Stimulated activated CD4-positive, alpha-beta T cell treated with anti-CD3 and anti-CD28 coated beads, Interleukin-12 subunit alpha, Interleukin-12 subunit beta, amount 100 ng/mL, for 24 hours (primary cell): ENCODE measurements around the gene NUP214.
A peak's percentile ranks its signal among the peaks of the same experiment; 100 is the strongest.

Experiments used
- DNase-seq, 2 experiments: peaks; one replicate each; pipeline ENCODE4 v3.0.0-alpha.2; 2020; ENCODE audit warnings: low read depth in 2 of 2

Gene NUP214

DNA sequence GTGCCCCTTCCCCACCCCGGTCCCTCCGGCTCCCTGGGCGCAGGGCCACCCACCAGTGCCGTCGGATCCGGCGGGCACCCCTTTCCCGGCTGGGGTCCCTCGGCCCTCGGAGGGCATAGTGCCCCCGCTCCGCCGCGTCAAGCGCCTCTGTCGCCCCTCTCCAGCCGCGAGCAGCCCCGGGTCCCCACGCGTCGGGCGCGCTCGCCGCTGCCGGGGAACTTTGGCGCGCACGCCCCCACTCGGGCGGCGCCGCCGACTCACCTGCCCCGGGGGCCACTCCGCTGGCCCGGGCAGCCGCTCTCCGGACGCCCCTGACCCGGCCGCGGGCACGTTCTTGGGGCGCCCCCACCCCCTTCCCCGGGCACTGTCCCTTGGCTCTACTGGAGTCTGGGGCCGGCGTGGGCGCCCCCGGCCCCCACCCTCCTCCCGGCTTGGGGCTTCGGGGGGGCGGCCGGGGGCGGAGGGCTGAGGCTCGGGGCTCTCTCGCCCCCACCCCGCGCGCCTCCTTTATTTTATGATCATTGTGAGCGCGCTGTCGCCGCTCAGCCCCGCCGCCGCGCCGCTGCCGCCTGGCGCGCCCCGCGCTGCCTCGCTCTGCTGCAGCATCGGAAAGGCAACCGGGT is 152.0 kb downstream of the NUP214 start:
- no peak for DNase-seq

DNA sequence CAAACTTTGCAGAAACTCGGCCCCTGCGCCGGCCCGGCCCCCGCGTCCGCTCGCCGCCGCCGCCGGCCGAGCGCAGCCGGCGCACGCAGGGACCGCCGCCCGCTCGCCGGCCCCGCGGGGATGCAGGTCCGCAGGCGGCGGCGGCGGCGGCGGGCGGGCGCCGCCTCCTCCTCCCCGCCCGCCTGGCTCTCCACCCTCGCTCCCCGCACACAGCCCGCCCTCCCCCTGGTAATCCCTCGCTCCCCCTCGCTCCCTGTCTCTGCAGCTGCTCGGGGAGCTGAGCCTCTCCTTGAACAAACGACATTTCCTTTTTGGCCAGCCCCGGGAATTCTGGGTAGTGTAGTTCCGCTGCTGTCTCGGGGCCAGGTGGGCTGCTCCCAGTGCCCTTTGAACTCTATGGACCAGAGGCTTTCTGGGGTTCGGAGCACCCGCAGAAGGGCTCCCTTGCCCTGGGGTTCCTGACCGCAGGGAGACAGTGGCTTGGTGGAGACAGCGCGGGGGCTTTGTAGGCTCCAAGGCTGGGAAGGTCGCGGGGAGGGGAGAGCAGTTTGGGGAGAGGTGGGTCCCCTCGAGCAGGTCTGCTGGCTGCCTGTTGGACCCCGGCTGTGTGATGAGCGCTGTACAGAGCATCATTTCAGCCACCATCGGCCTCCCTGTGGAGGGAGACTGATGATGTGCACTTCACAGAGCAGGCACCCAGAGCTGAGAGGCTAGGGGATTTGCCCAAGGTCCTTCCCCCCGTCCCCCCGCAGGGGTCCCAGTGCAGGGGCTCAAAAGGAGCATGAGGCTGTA is 152.7 kb downstream of the NUP214 start:
- DNase-seq = peak; percentile 58 to 67

DNA sequence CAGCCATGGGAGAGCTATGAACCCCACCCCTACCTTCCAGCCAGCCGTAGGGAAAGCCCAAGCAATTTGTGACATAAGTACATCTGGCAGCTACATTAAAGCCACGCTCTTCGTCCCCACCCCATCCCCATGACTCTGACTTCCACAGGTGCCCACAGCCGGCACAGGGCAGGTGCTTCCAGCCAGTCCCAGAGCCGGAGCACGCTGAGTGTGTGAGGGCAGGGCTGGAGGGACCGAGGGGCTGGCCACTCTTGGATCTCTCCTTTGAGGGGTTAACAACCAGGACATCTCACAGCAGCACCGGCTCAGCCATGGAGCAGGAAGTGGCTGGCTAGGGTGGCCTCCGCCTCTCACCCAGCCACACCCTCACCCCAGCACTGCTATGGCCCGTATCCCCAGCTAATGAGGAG is 153.3 kb downstream of the NUP214 start:
- no peak for DNase-seq

DNA sequence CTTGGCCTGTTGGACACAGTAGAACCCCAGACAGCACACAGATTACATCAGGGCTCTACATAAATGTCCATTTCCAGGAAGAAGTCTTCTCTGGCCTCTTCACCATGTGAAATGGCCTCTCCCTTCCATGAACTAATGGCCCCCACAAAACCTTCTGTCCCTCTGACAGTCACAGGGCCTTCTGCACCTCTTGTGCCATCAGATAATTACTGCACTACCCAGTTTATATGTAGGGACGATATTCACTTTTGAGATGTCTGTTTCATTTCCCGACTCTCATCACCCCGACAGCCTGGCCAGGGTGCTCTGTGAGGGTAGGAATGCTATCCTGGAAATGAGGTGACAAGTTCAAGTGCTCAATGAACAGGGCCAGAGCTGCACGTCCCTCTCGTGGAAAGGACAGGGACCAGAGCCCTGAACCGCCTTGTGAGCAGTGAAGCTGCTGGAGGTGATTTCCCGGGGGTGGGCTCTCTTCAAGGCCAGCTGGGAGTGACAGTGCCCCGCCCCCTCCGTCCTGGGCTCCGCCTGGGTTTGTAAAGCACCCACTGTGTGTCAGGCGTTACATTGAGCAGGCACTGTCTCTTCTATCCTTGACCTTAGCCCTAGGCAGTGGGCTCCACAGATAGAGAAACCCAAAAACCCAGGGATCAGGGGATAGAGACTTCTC is 153.9 kb downstream of the NUP214 start:
- no peak for DNase-seq

DNA sequence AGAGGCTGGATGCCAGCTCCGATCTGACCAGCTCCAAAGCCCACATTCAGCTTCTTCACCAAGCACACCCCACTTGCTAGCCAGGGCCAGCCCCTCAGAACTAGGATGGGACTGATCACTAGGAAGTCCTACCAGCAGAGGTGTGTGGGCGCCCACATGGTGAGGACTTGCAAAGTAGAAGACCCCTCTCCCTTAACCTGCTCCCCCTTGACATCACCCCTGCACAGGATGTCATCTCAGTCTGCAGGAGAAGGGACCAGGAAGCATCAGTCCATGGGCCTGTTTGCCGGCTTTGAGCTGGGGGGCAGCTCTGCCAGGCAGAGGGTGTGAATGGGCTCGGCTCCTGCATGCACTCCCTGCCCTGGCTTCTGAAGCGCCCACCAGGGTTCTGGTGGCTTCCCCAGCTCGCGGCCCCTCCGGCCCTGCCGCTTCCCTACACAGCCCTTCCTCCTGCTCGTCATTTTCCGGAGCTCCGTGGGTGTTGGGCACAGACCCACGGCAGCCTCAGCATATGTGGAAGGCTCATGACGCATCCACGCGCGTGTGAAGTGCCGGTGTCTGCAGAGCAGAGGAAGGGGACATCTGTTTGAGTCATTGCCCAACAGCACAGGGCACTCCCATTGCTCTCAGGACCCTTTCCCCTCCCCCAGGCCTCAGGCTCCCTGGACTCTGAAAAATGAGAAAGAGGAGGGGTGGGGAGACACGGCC is 154.6 kb downstream of the NUP214 start:
- DNase-seq = no peak

DNA sequence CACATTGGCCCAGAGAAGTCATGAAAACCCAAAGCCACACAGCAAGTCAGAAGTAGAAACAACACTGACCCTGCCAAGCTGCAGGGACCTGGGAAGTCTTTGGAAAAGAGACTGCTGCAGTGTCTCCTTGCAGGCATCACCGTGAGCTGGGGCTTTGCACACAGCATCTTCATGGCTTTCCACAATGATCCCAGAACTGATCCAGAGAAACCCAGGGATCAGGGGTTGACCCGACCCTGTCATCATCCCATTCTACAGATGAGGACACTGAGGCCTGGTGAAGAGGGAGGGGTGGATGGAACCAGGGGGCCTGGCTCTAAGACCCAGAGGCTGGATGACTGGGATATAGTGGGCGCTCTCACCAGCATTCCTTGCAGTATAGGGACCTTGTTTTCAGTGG is 155.3 kb downstream of the NUP214 start:
- DNase-seq = no peak

DNA sequence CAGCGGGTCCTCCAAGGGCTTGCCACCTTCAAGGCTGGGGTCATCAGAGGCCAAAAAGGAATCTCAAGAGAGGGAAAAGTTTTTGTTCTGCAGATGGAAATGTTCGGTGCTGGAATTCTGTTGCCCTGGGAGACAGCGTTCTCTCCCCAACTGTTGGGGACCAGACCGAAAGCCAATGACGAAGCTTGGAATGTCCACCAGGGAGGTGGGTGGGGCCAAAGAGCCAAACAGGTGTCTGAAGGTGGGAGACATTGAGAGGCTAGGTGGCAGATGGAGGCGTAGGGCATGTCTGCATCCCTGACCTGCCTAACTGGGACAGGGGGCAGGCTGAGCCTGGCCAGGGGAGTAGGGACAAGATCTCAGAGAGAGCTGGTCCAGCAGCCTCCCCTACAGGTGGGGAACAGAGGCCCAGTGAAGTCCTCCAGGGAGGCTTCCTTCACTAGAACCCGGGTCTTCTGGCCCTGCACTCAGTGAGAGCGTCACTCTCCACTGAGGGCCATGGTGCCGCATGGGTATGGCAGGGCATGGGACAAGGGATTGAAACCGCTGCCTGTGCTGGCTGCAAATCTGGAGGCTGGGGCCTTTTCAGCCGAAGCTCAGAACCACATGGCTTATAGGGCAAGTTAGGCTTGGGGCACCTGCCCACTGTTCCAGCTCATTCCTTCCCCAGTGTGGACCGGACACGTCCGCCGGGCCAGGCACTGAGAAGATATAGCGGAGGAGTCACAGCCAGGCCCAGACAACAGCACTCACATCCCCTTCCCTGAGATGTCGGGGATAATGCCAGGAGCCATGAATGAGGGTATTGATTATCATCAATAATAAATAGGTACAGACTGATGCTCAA is 156.0 kb downstream of the NUP214 start:
- DNase-seq = no peak

DNA sequence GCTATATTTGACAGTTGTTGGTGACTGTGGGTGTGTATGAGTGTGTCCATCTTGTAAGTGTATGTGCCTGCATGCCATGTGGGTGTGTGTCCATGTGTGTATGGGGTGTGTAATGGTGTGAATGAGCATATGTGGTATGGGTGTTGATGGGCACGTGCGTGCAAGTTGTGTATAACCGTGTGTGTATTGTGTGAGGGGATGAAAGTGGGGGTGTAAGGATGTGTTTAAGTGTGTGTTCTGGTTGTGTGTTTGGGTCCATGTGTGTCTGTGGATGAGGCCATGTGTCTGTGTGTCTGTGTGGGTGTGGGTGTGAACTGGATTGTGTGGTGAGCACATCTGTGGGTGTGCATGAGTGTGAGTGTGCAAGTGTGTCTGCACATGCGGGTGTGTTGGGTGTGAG is 156.8 kb downstream of the NUP214 start:
- DNase-seq = no peak

DNA sequence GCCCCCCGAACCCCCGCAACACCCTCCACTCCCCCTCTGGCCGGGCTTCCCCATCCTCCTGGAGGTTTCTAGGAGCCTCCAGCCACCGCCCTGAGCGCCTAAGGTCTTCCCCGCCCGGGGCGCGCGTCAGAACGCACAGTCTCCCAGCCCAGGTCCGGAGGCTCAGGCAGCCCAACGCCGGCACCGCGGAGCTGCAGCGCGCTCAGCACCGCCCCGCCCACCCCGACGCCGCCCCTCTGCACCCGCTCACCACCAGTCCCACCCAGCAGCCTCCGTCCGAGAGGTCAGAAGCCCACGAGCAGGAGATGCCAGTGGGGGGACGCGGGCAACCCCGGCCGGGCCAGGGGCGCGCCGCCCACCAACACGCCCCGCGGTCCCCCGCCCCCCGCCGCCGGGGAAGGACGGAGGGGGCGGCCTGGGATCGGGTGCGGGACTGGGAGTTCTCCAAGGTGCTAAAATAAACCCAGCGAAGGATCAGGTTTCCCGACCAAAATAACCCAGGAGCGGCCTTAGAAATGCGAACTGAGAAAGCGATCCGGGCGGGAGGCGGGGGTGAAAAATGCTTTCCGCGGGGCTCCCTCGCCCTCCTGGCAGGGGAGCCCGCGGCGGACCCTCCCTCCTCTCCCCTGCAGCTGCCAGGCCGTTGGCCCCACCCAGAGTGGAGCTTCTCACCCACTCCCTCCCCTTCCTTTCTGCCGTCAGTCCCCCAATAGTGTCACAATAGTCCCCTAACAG is 157.5 kb downstream of the NUP214 start:
- DNase-seq = no peak
